ENCODE data around the gene MAST1.
A peak's percentile ranks its signal among the peaks of the same experiment; 100 is the strongest.
"Not testable (repeated sequence)": the region's sequence is repeated elsewhere in the genome, so short reads cannot be mapped to it uniquely, and the experiment has no call there.

The MAST1 gene

GRCh38 chr19:12801466-12802266 lies 36.6 kb upstream of the MAST1 start, which contains the start of the genes PRDX2 and THSD8:
TSS of gene PRDX2 (minus strand) at chr19:12801800. CDS start at chr19:12801261, 539 bp downstream.
TSS of gene THSD8 (plus strand) at chr19:12802069. CDS start at chr19:12802072, 3 bp downstream.
- no peak for DNase-seq (ENCODE audit: low read depth)

DNA sequence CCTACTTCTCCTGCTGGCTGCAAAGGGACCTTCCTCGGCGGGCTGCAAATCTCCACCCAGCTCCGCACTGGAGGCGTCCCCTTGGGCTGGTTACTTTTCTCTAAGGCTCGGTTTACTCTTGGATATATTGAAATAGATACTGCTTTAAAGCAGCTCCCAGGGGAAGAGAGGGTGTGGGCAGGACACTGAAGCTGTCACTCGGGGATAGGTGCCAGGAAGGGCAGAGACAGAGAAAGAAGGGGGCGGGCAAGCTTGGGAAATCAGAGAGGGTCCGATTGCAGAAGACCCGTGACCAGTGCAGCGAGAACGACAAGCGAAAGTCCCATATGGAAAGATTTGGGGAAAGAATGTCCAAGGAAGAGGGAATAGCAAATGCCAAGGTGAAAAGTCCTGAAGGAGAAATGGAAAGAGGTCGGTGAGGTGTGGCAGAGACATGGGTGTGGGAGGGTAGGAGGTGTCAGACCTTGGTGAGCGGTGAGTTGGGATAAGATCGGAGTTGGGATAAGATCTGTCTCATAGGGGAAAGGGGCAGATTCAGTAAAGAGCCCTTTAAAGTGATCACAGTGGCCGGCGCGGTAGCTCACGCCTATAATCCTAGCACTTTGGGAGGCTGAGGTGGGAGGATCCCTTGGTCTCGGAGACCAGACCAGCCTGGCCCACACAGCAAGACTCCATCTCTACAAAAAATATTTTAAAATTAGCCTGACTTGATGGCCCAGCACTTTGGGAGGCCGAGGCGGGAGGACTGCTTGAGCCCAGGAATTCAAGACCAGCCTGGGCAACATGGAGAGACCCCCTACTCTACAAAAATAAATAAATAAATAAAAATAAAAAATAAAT lies 35.8 kb upstream of the MAST1 start:
- no peak for DNase-seq (ENCODE audit: low read depth)

- DNase-seq (ENCODE audit: low read depth), result no peak
Measured at GRCh38 chr19:12804051-12804450, 34.3 kb upstream of the MAST1 start.

DNA sequence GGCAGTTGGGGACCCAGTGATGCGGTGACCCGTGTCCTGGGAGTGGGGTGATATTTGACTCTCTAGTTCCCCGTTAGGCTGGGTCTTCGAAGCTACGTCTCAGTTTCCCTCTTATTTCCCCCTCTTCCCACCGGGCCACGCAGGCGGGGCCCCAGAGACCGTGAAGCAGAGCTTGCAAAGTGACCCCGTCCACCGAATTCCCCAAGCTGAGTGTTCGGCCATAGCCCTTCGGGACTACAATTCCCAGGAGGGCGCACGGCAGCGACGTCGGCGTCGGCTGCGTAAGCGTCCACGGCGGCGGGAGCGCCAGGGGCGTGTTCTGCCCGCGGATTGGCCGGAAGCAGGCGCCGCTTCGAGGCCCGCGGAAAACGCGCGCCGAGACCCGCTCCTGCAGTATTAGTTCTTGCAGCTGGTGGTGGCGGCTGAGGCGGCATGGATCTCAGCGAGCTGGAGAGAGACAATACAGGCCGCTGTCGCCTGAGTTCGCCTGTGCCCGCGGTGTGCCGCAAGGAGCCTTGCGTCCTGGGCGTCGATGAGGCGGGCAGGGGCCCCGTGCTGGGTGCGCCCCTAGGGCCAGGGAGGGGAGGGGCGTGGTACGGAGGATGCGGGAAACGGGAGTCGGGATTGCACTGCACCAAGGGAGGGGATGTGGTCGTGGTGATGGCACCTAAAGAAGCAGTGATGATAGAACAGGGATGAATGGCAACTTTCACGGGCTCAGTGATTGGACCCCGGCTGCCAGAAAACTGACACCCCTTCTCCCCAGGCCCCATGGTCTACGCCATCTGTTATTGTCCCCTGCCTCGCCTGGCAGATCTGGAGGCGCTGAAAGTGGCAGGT lies 31.9 kb upstream of the MAST1 start, which contains the start of gene RNASEH2A:
TSS of gene RNASEH2A (plus strand) at position 343 of the 840 bp plus-strand sequence. CDS start at position 433, 90 bp downstream.
- DNase-seq (ENCODE audit: low read depth), result peak; percentile 64

DNA sequence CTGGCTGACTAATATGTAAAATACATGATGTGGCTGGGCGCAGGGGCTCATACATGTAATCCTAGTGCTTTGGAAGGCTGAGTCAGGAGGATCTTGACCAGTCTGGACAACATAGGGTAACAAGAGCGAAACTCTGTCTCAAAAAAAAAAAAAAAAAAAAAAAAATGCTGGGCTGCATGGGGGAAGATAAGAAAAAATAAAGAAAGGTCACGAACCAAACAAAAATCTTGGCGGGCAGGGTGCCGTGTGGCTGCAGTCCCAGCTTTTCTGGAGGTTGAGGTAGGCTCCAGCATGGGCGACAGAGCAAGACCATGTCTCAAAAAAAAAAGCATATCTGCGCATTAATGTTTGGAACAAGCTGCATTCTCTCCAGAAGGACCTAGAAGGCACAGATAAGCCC lies 23.2 kb upstream of the MAST1 start:
- DNase-seq (ENCODE audit: low read depth), result no peak

DNA sequence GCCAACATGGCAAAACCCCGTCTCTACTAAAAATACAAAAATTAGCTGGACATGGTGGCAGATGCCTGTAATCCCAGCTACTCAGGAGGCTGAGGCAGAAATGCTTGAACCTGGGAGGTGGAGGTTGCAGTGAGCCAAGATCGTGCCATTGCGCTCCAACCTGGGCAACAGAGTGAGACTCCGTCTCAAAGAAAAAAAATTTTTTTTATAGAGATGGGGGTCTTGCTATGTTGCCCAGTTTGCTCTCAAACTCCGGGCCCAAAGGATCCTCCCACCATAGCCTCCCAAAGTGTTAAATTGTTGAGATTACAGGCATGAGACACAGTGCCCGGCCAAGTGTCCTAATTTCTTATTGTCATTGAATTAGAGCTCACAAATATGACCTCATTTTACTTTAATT lies 21.1 kb upstream of the MAST1 start:
- not testable (repeated sequence) for DNase-seq (ENCODE audit: low read depth)

DNA sequence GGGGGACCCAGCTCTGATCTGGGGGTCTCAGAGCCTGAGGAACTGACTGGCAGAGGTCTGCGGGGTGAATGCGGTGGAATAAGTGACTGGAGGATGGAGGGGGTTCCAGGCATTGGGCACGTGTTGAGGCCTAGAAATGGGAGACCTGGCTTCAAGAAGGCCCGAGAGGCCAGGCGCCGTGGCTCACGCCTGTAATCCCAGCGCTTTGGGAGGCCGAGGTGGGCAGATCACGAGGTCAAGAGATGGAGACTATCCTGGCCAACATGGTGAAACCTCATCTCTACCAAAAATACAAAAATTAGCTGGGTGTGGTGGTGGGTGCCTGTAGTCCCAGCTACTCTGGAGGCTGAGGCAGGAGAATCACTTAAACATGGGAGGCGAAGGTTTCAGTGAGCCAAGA lies 20.5 kb upstream of the MAST1 start:
- not testable (repeated sequence) for DNase-seq (ENCODE audit: low read depth)

GRCh38 chr19:12821761-12822160 lies 16.6 kb upstream of the MAST1 start:
- DNase-seq (ENCODE audit: low read depth), result no peak

- DNase-seq (ENCODE audit: low read depth), result no peak
Measured at GRCh38 chr19:12825254-12826131, 12.8 kb upstream of the MAST1 start.

- DNase-seq (ENCODE audit: low read depth), result no peak
Measured at GRCh38 chr19:12828494-12828893, 9.8 kb upstream of the MAST1 start.

DNA sequence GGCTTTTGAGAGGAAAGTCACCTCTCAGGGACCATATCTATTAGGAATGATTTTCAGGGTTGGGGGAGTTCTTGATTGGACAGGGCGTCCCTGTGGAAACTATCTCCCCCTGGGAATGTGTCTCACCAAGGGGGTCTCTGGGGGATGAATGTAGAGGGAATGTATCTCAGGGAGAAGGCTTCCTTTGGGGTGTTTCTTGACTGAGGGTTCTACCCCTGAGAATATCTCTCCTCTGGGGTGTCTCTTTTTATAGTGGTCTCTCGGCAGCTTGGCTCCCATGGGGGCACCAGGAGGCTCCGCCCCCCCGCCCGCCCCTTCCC lies 4.9 kb upstream of the MAST1 start:
- no peak for DNase-seq (ENCODE audit: low read depth)

- no peak for DNase-seq (ENCODE audit: low read depth)
Measured at GRCh38 chr19:12833738-12834565, 4.4 kb upstream of the MAST1 start.

GRCh38 chr19:12834566-12834943 lies 3.8 kb upstream of the MAST1 start, which contains the start of gene RTBDN:
TSS of gene RTBDN (minus strand) at chr19:12834579. CDS start at chr19:12829979, 4,600 bp downstream.
- DNase-seq (ENCODE audit: low read depth), result no peak

- no peak for DNase-seq (ENCODE audit: low read depth)
Measured at GRCh38 chr19:12834976-12835757, 3.1 kb upstream of the MAST1 start.

- DNase-seq (ENCODE audit: low read depth), result no peak
Measured at GRCh38 chr19:12836529-12836863, 1.8 kb upstream of the MAST1 start.

DNA sequence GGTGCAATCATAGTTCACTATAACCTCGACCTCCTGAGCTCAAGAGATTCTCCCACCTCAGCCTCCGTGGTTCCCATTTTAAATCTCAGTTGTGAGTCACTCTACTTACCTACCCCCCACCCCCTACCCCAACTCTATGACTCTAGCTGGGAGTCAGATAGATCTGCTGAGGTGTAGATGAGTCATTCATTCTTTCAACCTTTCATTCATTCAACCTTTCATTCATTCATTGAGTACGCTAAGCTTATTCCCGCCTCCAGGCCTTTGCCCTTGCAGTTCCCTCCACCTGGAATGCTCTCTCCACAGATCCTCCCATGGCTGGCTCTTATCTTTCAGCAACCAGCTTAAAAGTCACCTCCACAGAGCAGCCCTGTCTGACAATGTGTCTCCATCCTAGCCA lies 1.1 kb upstream of the MAST1 start:
- no peak for DNase-seq (ENCODE audit: low read depth)

DNA sequence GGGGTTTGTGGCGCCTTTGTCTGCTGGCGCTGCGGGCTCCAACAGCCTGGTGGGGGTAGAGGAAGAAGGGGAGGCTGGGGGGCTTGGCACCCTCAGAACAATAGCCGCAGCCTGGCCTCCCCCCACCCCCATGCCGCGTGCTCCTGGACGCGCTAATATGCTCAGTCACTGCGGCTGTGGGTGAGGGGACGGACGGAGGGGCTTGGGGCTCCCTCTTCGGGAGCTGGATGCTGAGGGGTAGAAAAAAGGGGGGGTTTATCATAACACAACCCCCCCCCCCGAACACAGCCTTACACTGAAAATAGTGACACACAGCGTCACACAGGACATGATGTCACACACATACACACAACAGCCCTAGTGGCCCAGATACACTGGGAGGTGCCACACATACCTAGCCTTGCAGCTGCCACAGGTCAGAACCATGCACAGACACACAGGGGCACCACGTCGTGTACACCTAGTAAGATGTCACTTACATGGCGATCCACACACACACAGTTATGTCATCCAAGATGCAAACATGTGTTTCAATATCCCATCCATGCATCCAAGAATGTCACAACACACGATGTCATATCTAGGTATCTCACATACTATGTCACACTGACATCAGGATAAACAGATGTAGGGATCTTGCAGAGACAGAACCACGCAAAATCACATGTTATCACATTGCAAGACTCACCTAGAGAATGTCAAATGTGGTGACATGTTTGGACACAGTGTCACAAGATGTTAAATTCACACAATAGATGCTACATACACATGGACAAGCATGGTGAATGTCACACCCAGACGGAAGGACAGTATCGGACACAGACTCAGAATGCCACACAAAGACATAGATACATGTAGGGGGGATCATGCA lies 806 bp downstream of the MAST1 start:
- DNase-seq (ENCODE audit: low read depth), result no peak

Measured in stimulated activated CD8-positive, alpha-beta memory T cell treated with anti-CD3 and anti-CD28 coated beads, Interleukin-15, amount 100 ng/mL, for 1 hour (primary cell).